NCI-H748 (cell line): Measurements from ENCODE around the gene XRCC6.
"Not testable (repeated sequence)": the region's sequence is repeated elsewhere in the genome, so short reads cannot be mapped to it uniquely, and the experiment has no call there.

Experiments used
- DNase-seq: peaks from one replicate; lab custom pipeline; 2025; ENCODE audit not compliant: unreplicated experiment; lab: John Stamatoyannopoulos, UW

XRCC6 gene

DNA sequence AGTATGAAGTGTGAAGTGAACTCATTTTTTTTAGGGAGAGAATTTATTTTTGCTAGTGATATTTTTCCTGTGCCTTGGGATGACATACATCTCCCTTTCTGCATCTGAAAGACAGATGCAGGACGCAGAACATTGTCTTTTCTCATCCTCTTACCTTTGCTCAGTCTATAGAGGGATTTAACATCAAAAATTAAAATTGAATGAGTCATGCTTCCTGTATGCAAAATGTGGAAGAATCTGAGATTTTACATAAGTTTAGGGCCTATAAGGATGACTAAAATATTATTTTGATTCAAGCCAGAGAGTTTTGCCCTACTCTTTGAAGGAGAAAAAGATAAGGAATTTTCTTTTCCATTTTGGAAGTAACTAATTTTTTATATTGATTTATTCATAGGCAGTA lies 27.3 kb downstream of the XRCC6 start:
- DNase-seq = no peak

- DNase-seq = no peak
These were observed 29.1 kb downstream of the XRCC6 start for GRCh38 chr22:41650229-41650628.

DNA sequence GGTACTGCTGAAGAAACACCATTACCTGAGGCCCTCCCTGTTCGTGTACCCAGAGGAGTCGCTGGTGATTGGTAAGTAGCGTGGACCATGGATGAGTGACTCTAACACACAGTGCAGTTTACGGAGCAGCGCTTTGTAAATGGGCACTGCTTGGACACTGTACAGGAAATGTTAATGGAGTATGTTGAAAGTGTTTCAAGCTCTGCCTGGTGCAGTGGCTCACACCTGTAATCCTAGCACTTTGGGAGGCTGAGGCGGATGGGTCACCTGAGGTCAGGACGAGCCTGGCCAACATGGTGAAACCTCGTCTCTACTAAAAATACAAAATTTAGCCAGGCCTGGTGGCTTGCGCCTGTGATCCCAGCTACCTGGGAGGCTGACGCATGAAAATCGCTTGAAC lies 29.7 kb downstream of the XRCC6 start:
- no peak for DNase-seq

DNA sequence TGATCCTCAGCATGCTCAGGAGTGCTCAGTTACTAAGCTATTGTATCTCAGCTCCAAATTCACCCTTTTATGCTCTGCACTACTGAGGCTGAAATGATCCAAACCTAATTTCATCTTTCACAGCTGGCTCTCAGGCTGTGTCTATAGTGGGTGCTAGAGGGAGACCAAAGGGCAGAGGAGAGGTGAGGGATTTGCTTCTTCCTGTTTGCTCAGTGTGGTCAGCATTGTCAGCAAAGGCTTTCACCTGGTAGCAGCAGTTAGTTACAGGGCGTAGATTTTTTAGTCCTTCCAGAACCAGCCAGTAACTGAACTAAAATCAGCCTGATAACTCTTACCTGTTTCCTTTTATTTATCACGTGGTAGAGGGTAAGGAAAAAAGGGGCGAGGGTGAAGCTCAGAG lies 33.2 kb downstream of the XRCC6 start:
- DNase-seq = no peak

- DNase-seq = no peak
These were observed 35.5 kb downstream of the XRCC6 start for GRCh38 chr22:41656556-41656955.

GRCh38 chr22:41657709-41658108 lies 36.6 kb downstream of the XRCC6 start:
- DNase-seq = no peak

DNA sequence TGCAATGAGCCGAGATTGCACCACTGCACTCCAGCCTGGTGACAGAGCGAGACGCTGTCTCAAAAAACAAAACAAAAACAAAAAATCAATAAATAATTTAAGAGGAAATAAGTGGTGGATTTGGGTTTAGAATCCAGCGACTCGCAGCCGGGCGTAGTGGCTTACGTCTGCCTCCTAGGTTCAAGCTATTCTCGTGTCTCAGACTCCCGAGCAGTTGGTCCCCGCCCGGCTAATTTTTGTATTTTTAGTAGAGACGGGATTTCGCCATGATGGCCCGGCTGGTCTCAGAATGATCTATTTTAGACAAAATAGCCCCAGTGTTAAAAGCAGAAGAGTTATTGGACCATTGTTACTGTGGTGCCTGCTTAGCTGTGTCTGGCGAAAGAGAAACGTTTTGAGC lies 37.8 kb downstream of the XRCC6 start:
- DNase-seq = no peak

DNA sequence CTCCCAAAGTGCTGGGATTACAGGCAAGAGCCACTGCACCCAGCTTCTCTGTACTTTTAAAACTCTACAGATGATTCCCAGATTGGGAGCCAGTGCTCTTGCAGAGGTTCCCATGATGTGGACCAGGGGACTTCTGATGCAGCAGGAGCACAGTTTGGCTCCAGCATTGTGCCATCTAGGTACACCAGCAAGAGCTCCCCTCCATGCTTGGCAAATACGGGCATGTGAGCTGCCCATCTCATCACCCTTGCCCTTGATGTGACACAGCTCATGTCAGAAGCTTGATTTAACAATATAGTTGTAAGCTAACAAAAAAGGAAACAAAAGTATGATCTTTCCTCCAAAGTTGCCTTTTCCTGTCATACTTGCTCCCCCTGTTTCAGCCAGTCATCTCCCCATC lies 38.8 kb downstream of the XRCC6 start:
- no peak for DNase-seq

DNA sequence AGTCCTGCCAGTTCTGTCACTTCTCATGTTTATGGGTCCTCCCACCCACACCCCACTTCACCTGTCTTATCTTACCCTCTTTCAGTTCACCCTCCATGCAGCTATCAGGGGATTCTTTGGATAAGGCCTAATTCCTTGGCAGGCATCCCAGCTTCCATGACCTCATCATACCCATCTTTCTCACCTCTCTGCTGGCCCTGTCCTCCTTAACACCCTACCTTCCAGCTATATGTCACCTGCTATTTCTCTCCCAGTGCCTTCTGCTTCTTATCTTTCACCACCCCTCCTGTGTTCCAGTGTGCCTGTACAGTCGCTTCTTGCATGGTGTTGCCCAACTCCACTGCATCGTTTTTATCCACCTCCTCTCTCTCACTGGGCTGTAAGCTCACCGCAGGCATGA lies 39.3 kb downstream of the XRCC6 start:
- no peak for DNase-seq

DNA sequence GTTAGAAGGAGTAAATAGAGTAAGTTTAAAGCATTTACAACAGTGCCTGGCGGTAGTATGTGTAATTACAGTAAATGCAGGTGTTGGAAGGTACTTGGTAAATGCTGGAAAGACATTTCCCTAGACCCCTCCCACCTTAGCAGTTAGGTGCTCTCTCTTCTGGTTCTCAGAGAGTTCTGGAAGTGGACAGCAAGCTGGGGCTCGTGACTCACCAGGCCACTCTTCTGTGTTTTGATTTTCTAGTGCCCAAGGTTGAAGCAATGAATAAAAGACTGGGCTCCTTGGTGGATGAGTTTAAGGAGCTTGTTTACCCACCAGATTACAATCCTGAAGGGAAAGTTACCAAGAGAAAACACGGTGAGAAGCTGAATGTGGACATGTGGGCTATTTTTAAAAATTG lies 40.0 kb downstream of the XRCC6 start:
- DNase-seq = no peak

- DNase-seq = no peak
These were observed 40.6 kb downstream of the XRCC6 start for GRCh38 chr22:41661713-41662112.

- not testable (repeated sequence) for DNase-seq
These were observed 42.5 kb downstream of the XRCC6 start for GRCh38 chr22:41663594-41663993.

- no peak for DNase-seq
These were observed 43.4 kb downstream of the XRCC6 start for GRCh38 chr22:41664490-41664889.

DNA sequence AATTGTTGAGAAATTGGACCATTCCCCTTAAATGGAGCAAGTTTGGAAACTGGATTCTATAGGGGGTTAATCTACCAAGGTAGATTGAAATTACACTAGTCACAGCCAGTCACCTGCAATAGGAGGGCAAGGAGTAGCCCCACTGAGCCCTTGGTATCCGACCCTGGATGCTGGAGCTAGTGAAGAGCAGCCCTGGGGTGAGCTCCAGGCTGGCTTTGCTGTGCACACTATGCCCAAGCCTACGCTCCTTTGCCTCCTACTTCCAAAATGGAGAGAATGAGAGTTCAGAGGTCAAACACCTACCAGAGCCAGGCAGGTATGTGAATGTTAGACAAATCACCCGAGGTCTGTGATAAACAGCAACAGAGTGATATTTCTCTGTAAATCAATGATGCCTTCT lies 43.9 kb downstream of the XRCC6 start:
- no peak for DNase-seq

DNA sequence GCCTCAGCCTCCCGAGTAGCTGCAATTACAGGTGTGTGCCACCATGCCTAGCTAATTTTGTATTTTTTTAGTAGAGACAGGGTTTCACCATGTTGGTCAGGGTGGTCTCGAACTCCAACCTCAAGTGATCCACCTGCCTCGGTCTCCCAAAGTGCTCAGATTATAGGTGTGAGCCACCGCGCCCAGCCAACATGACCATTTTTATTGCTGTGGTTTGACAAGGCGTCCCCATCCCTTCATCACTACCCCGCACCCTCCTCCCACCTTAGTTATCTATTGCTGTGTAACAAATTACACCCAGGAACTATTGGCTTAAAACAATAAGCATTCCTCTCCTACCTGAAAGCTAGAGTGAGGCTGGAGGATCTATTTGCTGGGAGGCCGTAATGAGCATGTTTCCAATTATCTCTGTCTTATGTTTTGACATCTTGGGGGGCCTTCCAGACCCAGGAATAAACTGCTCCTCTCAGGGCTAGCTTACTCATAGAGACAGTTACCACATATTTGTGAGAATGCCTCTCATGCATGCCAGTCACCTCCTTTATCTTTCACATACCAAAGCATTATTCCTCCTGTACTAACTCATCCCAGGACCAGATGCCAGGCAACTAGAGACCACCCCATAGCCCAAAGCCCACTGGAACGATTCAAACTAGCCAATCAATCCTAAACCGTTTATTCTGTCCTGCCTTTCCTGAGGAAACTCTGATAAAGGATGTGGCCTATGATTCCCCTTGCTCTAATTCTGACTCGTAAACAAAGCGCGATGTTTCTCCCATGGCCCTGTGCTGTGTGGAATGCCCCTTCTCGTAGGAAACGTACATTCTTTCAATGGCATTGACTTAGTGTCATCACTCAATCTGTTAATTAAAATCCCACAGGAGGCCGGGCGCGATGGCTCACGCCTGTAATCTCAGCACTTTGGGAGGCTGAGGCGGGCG lies 48.1 kb downstream of the XRCC6 start:
- DNase-seq = no peak

GRCh38 chr22:41672096-41672495 lies 51.0 kb downstream of the XRCC6 start:
- not testable (repeated sequence) for DNase-seq

DNA sequence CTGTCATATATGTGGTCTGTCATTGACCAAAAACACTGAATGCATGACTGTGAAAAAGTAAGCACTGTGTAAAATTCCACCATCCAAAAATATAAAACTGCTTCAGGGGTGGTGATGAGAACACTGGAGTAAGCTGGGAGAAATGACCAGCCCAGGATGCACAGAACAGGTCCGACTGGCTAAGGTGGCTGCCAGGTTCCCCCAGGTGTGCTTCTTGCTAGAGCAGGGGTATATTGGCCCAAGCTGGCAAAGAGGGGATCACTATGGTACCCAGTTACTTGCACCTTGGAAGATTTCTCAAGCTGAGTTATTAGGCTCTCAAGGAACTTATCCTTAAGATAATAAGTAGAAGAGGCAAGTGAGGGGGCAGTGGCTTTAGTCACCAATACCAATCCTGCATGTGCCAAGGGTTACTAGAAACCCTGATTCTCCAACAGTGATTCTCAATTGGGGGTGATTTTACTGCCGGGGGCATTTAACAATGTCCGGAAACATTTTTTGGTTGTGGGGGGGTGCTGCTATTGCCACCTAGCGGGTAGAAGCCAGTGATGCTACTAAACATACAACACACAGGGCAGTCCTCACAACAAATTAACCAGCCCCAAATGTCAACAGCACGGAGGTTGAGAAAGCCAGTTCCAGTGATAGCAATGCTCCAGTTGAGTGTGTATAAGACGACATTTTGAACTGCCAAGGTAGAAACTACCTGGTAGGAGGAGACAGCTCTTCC lies 51.9 kb downstream of the XRCC6 start:
- DNase-seq = no peak

DNA sequence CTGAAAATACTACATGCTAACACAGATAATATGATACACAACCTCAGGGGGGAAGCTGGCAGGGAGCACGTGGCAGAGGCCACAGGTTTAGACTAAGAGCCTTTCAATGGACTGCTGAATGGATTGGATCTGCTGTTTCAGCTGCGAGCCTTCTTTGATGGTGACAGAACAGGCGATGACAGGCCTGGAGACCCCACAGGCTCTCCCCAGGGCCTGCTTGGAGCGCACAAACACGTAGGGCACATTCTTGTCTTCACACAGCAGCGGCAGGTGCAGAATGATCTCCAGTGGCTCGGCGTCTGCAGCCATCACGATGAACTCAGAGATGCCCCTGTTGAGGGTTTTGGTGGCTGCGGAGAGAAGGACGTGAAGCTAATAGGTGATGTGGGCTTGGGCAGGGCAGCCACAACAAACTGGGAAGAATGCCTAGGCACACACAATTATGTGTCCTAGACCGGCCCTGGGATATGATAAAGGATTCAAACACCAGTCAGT lies 53.8 kb downstream of the XRCC6 start:
- DNase-seq = no peak

DNA sequence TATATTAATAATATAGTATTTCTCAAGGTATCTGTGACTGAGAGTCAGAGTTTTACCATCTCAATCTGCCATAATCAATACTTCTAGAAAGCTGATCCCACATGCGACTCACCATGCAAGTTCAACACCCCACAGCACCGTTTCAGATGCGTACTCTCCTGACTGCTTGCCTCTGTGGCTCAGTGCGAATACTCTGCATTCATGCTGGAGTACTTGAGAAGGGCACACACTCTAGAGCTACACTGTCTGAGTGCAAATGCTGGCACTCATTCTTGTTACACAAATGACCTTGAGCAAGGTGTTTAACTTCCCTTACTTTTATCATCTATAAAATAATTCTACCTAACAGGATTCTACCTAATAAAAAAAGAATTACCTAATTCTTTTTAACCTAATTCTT lies 55.0 kb downstream of the XRCC6 start:
- DNase-seq = no peak

GRCh38 chr22:41681616-41682015 lies 60.5 kb downstream of the XRCC6 start:
- peak; percentile 63 for DNase-seq

DNA sequence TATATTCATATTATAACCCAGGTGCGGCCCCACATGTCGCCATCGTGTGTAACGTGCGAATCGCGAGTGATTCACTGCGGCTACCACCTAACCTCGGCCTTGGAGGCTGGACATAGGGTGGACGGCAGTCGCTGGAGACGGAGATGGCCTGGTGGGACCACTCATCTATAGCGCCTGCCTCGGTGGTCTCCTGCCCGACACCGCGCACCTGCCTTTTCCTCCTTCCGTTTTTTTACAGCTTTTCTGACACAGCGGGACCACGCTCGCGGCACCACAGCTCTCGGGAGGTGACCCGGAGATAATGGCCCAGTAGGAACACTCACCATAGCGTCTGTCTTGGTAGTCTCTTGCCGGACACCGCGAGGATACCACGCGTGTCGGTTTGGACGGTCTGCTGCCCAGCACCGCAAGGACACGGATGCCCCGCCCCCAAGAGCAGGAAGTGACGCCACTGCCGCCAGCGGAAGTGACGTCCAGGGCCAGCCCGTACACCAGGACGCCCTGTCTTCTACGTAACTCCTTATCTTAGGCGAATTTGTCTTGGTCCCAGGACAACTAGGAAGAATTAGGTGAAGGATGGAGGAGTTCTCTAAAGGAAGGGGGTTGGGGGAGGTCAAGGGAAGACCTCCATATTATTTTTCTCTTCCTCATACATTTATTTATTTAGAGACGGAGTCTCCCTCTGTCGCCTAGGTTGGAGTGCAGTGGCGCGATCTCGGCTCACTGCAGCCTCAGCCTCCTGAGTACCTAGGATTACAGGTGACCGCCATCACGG lies 61.1 kb downstream of the XRCC6 start:
- DNase-seq = peak; percentile 89
